Measurements from ENCODE around the gene ABLIM1.

The ABLIM1 gene

GRCh38 chr10:114664127-114664526 lies 6.1 kb upstream of the ABLIM1 start:
- TF ChIP-seq GATA2 (IDR thresholded peaks at IDR 0.05; ENCODE audit: low read depth, low read length) = no peak

GRCh38 chr10:114663626-114664025 lies 5.6 kb upstream of the ABLIM1 start:
- no peak for TF ChIP-seq GATA2 (IDR thresholded peaks at IDR 0.05; ENCODE audit: low read depth, low read length)
- no peak for TF ChIP-seq GATA3 (IDR thresholded peaks at IDR 0.05; ENCODE audit: low read depth, low read length)

GRCh38 chr10:114662646-114663217 lies 4.7 kb upstream of the ABLIM1 start:
- TF ChIP-seq GATA3 (IDR thresholded peaks at IDR 0.05; ENCODE audit: low read depth, low read length) (no peak), GATA2 (IDR thresholded peaks at IDR 0.05; ENCODE audit: low read depth, low read length) (no peak)

- TF ChIP-seq GATA3 (IDR thresholded peaks at IDR 0.05; ENCODE audit: low read depth, low read length) (no peak), GATA2 (IDR thresholded peaks at IDR 0.05; ENCODE audit: low read depth, low read length) (no peak)
These were observed 3.3 kb upstream of the ABLIM1 start for GRCh38 chr10:114661212-114661880.

- TF ChIP-seq GATA3 (IDR thresholded peaks at IDR 0.05; ENCODE audit: low read depth, low read length) (no peak), GATA2 (IDR thresholded peaks at IDR 0.05; ENCODE audit: low read depth, low read length) (no peak)
These were observed 2.4 kb downstream of the ABLIM1 start for GRCh38 chr10:114655671-114656070.

- TF ChIP-seq GATA3 (IDR thresholded peaks at IDR 0.05; ENCODE audit: low read depth, low read length) = no peak
- no peak; the same call in 1 of the 2 replicates for TF ChIP-seq GATA2 (IDR thresholded peaks at IDR 0.05; ENCODE audit: low read depth, low read length)
These were observed 3.1 kb downstream of the ABLIM1 start for GRCh38 chr10:114654822-114655575.

GRCh38 chr10:114653926-114654325 lies 4.1 kb downstream of the ABLIM1 start:
- TF ChIP-seq GATA3 (IDR thresholded peaks at IDR 0.05; ENCODE audit: low read depth, low read length) (no peak), GATA2 (IDR thresholded peaks at IDR 0.05; ENCODE audit: low read depth, low read length) (no peak)

- no peak for TF ChIP-seq GATA3 (IDR thresholded peaks at IDR 0.05; ENCODE audit: low read depth, low read length)
- TF ChIP-seq GATA2 (IDR thresholded peaks at IDR 0.05; ENCODE audit: low read depth, low read length) = no peak
These were observed 5.4 kb downstream of the ABLIM1 start for GRCh38 chr10:114652402-114653368.

GRCh38 chr10:114650831-114651230 lies 7.2 kb downstream of the ABLIM1 start:
- TF ChIP-seq GATA2 (IDR thresholded peaks at IDR 0.05; ENCODE audit: low read depth, low read length) (no peak), GATA3 (IDR thresholded peaks at IDR 0.05; ENCODE audit: low read depth, low read length) (no peak)

- no peak for TF ChIP-seq GATA2 (IDR thresholded peaks at IDR 0.05; ENCODE audit: low read depth, low read length)
- TF ChIP-seq GATA3 (IDR thresholded peaks at IDR 0.05; ENCODE audit: low read depth, low read length) = no peak
These were observed 7.8 kb downstream of the ABLIM1 start for GRCh38 chr10:114650266-114650665.

GRCh38 chr10:114649217-114649903 lies 8.7 kb downstream of the ABLIM1 start:
- TF ChIP-seq GATA3 (IDR thresholded peaks at IDR 0.05; ENCODE audit: low read depth, low read length) (no peak), GATA2 (IDR thresholded peaks at IDR 0.05; ENCODE audit: low read depth, low read length) (no peak)

GRCh38 chr10:114648368-114648767 lies 9.7 kb downstream of the ABLIM1 start:
- no peak for TF ChIP-seq GATA3 (IDR thresholded peaks at IDR 0.05; ENCODE audit: low read depth, low read length)
- no peak for TF ChIP-seq GATA2 (IDR thresholded peaks at IDR 0.05; ENCODE audit: low read depth, low read length)

- no peak for TF ChIP-seq GATA2 (IDR thresholded peaks at IDR 0.05; ENCODE audit: low read depth, low read length)
- no peak for TF ChIP-seq GATA3 (IDR thresholded peaks at IDR 0.05; ENCODE audit: low read depth, low read length)
These were observed 10.4 kb downstream of the ABLIM1 start for GRCh38 chr10:114647545-114648138.
